ENCODE data around the gene KIFAP3.
"Not testable (repeated sequence)": the region's sequence is repeated elsewhere in the genome, so short reads cannot be mapped to it uniquely, and the experiment has no call there.

Gene KIFAP3

DNA sequence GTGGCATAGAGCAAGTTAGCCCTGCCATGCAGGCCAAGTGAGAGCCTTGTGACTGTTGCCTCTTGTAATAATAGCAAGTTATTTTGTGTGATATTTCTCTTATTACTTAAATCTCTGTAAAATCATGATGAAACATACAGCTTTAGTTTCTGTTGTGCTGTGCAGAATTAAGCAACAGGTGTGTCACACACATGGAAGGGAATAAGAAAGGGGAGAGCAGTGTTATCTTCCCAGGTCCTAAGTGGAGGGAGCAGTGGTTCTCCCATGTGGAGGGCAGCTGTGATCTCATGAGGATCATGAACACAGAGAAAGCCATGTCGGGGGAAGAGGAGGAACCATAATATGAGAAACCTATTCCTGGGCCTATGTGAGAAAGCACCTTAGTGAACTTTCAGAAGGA lies 155.6 kb downstream of the KIFAP3 start:
- DNase-seq, result no peak

DNA sequence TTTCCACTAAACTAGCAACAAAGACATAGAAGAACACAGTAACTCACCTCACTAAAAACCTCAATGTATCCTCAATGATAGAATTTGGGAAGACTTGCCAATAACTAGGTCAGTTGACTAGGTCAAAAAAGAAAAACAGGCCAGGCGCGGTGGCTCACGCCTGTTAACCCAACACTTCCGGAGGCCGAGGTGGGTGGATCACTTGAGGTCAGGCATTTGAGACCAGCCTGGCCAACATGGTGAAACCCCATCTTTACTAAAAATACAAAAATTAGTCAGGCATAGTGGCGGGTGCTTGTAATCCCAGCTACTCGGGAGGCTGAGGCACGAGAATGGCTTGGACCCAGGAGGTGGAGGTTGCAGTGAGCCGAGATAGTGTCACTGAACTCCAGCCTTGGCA lies 156.3 kb downstream of the KIFAP3 start:
- DNase-seq, result not testable (repeated sequence)

DNA sequence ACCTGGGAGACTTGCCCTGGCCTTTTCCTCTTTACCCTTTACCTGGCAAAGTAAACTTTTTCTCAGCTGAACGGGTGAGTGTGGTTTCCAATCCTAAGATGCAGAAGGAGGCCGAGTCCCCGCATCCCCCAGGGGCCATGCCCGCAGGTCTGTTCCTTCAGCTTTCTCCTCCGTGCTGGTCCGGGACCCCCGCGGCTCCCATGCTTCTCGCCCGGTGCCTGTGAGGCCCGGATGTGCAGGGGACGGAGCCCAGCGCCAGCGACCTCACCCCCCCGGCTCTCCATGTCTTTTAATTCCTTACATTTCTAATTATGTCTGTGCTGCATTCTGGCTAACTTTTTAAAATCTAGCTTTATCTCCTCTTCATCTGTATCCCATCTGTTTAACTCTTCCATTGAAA lies 159.3 kb downstream of the KIFAP3 start:
- no peak for DNase-seq

DNA sequence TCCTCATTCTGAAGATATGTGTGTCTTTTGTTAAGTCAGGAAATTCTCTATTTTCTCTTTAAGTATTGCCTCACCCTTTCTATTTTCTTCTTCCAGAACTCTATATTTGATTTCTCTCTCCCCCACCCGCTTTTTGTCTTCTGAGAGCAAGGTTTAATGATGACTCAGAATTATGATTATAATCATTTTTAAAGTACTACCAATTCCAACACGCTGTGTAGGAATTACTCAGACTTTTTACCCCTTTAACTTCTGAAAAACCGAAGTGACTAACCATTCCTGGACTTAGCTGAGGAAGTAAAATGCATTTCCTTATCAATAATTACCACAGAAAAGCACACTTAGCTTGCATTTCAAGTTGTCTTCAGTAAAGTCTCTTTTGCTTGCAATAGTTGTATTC lies 160.0 kb downstream of the KIFAP3 start:
- DNase-seq, result no peak

DNA sequence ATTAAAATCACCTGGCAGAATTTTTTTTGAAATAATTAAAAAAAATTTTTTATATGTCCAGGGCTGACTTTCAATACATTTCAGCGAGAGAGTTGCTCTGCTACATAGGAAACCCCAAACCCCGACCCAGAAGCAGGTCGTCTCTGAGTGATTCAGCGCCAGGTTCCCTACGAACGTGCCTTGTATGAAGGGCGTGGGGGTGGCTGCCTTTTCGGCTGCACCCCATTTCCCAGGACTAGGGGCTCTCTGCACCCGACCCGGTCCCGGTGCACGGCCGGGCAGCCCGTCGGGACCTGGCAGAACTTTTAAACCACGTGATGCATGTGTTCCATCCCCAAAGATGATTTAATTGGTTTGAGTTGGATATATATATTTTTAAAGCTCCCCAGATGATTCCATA lies 165.0 kb downstream of the KIFAP3 start:
- no peak for DNase-seq

DNA sequence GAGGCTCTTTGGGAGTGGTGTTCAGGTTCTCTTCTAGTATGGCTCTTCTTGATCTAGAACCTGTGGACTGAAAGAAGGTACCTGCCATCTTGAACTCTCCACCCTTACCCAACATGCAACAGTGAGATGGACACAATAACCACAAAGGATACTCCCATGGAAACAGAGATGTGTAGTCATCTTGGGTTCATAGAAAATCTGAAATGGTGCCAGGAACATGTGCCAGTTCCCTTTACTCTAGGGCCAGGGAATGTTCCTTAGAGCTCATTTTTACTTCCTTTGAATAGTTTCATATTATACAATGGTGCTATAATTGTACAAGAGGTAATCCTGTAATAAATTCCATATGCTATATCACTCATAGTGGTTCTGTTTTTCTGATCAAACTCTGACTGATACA lies 167.6 kb downstream of the KIFAP3 start:
- no peak for DNase-seq

DNA sequence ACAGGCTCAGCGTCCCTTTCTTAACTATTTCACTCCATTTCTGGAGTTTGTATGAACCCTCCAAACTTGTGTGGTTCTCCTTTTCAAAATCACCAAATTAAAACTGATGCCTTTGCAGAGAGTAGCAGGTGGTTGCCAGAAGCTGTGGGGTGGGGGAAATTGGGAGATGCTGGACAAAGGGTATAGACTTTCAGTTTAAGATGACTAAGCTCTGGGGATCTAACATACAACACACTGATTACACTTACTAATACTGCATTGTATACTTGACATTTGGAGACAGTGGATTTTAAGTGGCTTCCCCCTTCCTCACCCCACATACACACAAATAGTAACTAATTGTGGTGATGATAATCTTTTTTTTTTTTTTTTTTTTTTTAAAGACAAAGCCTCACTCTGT lies 169.7 kb downstream of the KIFAP3 start:
- DNase-seq, result no peak

DNA sequence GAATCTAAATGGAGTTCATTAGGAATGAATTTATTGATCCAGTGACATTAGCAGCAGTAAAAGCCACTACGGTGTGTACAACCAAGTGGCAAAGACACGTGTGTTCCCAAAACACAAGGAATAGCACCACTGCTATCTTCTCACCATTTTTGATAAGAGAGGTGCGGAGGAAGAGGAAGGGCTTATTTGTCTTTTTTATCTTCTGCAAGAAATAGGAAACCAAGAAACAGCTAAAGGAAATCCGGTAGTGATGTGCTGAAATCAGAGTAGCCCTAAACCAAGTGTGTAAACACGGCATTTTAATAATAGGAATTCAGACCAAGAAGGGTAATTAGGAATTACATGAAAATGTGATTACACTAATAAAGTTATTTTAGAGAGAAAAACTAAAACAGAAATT lies 171.7 kb downstream of the KIFAP3 start:
- DNase-seq, result no peak

DNA sequence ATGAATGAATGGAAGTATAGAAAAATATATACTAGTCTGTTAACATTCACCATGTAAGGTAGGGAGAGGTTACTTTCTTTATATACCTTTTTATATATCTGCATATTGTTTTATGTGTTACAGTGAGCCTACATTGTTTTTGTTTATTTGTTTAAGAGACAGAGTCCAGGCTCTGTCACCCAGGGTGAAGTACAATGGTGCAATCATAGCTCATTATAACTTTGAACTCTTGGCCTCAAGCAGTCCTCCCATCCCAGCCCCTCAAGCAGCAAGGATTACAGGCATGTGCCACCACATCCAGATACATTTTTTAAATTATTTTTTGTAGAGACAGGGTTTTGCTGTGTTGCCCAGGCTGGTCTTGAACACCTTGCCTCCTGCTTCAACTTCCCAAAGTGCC lies 173.4 kb downstream of the KIFAP3 start:
- no peak for DNase-seq

DNA sequence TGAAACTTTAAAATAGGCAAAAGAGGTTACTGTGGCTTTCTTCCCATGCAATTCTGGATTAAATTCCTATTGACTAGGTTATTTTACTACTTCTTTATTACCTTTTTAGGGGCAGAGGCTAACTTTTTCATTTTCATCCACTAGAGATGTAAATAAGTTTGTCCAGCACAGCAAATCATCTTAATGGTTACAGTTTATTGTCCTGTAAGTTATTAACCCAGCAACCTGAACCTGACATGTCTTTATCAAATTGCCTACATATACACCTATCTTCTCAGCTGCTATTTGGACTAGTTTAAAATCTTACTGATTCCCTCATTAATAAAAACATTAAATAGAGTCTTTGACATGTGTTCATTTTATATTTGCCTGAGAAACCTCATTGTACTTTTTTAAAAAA lies 173.9 kb downstream of the KIFAP3 start:
- no peak for DNase-seq

DNA sequence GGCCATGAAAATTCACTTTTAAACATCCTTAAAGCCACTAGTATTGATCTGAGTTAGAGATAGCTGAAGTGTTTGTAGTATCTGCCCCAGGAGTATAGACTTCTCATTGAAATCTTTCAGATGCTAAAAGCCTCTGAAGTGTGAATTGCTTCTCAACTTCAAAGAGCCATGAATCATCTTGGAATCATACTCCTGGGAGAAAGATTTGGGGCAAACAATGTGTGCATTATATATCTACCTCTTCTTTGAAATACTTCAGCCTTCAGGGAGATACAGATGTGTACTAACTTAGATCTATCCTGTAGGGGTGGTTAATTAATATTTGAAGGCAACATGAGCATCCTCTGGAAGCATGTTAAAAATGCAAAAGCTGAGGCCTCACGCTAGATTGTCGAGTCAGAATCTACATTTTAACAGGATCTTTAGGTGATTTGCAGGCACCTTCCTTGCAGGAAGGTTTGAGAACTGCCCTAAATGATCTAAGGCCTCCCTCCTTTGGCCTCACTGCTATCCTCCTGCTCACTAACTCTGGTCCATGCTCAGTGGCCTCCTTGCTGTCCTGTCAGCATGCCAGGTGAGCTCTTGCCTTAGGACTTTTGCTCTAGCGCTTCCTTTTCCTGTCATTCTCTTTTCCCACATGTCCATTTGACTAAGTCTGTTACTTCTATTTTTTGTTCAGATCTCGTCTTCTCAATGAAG lies 174.8 kb downstream of the KIFAP3 start:
- no peak for DNase-seq

DNA sequence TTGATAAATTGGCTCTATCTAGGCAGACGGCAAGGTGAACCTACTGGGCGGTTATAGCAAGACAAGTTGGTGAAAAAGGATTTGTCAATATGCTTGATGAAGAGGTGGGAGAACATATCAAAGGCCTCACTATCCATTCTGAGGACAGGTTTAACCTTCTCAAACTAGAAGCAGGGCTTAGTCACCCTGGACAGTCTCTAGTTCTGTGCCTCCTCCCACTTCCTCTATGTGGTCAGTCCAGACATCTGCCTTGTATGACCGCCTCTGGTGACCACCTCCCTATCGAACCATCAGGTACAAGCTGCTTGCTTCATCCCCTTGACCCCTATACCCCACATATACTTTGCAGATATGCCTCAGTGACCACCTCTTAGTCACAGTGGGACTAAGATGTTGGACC lies 178.5 kb downstream of the KIFAP3 start:
- DNase-seq, result no peak

DNA sequence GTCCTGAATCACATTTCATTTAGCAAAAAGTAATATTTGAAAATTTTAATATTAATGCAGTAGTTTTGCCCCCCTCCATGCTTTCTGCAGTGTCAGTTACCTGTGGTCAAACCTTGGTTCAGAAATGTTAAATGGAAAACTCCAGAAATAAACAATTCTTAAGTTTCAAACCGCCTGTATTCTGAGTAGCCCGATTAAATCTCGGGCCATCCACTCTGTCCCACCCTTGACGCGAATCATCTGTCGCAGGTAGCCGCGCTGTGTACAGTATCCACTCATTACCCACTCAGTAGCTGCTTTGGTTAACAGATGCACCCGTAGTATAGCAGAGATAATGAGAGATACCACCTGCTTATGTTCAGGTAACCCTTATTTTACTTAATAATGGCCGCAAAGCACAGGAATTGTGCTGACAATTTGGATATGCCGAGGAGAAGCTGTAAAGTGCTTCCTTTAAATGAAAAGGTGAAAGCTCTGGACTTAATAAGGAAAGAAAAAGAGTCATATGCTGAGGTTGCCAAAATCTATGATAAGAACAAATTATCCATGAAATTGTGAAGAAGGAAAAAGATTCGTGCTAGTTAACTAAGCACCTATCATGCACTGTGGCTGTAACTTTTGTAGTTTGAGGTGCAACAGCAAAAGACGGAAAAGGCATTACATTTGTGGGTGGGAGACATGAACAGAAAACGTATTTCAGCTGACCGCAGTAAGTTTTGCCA lies 179.9 kb downstream of the KIFAP3 start:
- DNase-seq, result no peak

DNA sequence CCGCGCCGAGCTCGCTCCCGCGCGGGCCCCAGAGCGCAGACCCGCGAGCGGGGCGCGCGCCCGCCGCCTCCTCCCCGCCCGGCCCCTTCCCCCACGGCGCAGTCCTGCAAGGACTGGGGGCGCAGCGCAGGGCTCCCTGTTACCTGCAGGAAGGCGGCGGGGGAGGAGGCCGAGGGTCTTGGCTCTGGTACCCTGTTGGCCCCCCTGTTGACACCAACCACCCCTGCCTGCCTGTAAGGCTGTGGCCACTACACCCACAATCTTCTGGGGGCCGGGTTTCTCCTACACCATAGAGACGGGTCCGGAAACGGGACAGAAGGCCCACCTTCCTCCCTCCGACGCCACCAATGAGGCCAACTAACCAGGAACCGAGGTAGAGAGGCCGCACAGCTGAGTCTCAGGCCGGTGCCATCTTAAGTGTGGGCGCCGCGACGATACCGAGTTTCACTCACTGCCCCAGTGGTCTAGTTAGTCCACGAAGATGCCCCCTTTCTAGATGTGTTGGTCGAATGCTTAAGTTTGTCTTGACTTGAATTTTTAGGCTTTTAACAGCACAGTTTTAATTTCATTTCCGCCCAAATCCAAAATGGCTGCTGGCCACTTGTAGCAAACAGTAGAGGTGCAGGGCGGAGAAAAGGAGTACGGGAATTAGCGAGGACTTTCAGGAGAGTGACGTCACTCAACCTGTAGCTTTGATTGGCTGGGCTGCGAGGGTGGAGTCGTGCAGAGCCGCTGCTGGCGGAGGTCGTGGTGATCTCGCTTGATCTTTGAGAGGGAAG lies 180.7 kb downstream of the KIFAP3 start, which contains the start of gene SCYL3:
TSS of gene SCYL3 (minus strand) at position 252 of the 779 bp plus-strand sequence. CDS start 5,056 bp downstream, outside the sequence.
- peak; percentile 90 for DNase-seq

DNA sequence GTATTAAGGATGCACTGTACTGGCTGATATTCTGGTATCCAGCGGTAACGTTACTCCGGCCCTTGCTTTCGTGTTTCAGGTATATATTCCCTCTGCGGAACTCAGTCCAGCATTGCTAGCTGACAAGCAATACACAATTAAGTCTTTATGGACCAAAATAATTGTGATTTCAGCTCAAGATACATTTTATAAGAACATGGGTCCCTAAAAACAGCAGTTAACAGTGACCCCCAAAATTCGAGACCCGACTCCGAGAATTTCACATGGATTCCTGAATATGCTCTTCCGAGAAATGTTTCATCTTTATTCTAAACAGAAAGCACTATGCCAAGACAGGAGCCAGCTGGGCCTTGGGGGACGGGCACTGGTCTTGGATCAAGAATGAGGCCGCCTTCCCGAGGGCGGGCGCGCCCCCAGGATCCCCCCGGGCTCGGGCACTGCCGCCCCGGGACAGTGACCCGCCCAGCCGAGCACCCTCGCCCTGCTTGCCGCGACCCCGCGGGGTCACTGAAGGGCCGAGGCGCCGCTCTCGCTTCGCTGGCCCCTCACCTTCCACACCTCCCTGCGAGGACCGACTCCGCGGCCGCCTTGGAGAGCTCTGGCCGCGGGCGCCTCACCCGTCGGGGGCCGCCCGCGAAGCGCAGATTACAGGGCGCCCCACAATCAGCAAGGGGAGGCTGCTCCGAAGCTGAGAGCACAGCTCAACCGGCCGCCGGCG lies 181.4 kb downstream of the KIFAP3 start:
- peak; percentile 43 for DNase-seq

DNA sequence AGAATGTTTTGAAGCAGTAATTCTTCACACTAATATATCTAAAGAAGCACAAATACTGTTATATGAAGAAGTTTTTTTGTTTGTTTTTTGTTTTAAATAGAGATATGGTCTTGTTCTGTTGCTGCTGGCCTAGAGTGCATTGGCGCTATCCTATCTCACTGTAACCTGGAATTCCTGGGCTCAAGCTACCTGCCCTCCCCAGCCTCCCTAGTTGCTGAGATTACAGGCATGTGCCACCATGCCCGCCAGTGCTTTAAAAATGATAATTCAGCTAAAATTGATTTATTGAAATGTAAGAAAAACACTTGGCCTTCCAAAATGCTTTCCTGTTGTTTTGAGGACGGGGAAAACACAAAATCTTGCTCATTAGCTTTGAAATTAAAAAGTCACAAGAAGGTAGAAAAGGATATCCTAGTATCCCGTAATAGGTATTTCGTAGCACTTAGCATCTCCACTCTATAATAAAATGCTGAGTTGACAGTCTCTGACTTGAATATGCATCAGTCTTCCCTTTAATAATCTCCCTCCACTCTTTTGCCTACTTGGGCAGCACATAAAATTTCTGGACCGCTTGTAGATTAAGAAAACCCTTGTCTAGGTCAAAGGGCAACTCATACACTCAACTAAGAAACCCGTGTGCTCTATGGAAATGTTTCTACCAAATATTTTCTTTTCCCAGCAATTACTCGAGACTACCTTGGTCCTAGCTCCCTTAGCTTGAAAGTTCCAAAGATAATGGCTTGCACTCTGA lies 182.1 kb downstream of the KIFAP3 start:
- DNase-seq, result no peak

DNA sequence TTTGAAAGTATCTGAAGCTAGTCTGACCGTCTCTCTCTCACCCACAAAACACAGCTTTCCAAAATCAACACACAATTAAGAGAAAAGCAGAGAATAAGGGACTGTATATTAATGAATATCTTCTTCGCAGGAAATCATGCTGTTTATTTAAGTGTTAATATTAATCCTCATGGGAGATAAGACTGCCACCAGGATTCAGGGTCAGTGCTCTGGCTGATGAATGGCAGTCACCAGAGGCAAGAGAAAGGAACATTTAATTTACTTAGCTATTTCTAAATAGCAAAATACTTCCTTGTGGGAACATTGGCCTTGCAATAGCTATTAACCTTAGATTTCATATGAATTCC lies 183.0 kb downstream of the KIFAP3 start:
- DNase-seq, result no peak

DNA sequence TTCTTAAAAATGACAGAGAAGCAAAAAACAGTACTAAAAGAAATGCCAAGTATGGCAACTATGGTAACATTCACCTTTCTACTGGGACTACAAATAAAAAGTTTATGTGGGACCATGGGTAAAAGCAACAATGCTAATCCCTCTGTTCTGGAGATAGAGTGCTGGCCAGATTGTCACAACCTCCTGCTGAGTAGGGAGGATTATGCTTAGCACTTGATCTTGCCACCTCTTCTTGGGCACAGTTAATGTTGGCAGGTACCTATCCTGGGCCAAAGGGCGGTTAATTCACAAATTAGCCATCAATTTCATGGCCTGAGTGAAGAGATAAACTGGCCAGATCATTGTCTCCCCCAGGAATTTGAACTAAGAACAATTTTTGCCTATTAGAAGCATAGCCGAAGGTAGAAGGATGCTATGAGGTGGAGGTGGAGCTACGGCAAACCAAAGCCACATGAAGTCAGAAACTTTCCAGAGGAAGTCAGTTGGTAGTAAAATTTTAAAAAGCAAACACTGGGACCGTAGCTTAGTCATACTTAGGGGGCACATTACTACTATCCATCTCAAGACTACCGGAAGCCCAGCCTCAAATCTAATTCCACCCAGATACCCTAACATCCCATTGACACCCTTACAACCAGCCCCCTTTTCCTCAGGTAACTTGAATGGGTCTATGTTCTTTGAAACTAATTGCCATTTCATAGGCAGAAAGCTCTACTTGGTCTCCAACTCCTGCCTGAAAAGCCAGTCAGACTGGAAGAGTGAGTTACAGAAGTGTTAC lies 183.5 kb downstream of the KIFAP3 start:
- DNase-seq, result peak; percentile 47

DNA sequence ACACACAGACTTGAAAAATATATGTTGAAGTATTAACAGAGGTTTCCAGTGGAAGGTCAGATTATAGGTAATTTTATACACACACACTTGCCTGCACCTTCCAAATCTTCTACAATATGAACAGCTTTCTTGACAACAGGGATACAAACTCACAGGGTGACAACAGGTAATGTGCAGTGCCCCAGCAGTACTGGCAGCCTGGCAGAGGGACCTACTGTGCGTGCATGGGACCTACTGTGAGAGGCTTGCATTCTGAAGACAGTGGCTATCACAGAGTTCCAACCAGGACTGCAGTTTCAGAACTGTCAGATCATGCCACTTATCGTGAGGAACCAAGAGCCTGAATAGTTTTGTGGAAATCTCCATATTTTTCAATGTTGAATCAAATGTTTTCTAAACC lies 184.6 kb downstream of the KIFAP3 start:
- no peak for DNase-seq

DNA sequence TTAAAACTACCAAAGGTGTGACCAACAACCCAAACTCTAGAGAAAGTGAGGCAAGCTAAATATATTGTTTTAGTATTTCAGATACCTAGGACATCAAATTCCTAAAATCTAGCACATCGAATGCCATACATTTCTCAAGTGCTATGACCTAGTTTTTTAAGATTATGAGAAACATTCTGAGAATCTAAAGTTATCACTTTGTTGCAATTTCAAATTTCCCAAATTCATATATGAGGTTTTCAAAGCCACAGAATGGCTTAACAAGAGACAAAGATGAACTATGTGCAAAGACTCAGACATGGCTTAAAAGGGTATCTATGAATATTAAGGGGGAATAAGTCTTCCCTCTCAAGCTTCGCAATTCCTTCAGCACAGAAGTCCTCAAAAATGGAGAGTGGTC lies 187.6 kb downstream of the KIFAP3 start:
- no peak for DNase-seq

DNA sequence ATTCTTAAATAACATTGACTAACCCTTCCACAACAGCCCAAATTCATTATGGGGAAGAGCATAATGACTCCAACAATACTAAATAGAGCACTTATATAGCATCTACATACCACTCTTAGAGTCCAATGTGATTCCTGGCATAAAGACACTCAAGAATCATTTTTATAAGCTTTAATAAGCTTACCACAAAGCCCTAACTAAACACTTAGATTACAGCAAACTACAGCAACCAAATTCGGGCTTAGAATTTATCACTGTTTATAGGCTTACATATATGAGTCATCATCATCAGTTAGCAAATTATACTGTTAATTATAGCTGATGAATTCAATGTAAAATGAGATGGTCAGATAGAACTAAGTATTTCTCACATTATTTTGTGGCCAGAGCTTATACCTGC lies 188.1 kb downstream of the KIFAP3 start:
- no peak for DNase-seq

DNA sequence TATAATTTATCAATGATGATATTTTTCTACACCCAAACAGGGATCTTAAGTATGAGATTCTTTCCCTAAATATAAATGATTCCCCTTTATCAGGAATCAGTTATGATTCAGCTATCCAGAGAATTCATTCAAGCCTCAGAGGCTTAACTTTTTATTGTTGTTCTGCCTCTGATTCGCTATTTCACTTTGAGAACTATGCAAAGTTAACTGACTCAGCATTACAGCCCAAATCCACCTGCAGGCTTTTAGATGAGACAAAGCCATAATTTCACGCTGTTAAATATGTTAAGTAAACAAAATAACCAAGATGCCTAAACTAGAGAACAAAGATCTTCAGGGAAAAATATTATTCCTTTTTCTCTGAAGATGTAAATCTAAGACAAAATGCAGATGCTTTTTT lies 189.3 kb downstream of the KIFAP3 start:
- DNase-seq, result no peak
